Right lung (tissue), 5 donors: ENCODE results near the gene TBXAS1. TPM values are rescaled to one million over a fixed set of nuclear protein-coding genes. Genes with fewer than 3 reads are reported as not detected.
A peak's percentile ranks its signal among the peaks of the same experiment; 100 is the strongest.
"Not testable (repeated sequence)": the region's sequence is repeated elsewhere in the genome, so short reads cannot be mapped to it uniquely, and the experiment has no call there.

Experiments used
- DNase-seq, 2 donors: peaks; one replicate each; pipeline ENCODE4 v3.0.0-alpha.2; 2013
- polyA plus RNA-seq, 5 donors: library from polyadenylated mRNA; unstranded; fragments of 120-200 nt; gene quantifications; one replicate each; pipeline versions ENCODE4 v1.2.1 to v1.2.3, GENCODE V29; 2013; ENCODE audit warnings: inconsistent platforms in 1 of 5, low replicate concordance in 1 of 5; ENCODE audit not compliant: insufficient read length in 5 of 5, insufficient read depth in 1 of 5

TBXAS1 gene
- polyA plus RNA-seq, 5 donors, result 6.9 to 9.8 (median 9.0) TPM

DNA sequence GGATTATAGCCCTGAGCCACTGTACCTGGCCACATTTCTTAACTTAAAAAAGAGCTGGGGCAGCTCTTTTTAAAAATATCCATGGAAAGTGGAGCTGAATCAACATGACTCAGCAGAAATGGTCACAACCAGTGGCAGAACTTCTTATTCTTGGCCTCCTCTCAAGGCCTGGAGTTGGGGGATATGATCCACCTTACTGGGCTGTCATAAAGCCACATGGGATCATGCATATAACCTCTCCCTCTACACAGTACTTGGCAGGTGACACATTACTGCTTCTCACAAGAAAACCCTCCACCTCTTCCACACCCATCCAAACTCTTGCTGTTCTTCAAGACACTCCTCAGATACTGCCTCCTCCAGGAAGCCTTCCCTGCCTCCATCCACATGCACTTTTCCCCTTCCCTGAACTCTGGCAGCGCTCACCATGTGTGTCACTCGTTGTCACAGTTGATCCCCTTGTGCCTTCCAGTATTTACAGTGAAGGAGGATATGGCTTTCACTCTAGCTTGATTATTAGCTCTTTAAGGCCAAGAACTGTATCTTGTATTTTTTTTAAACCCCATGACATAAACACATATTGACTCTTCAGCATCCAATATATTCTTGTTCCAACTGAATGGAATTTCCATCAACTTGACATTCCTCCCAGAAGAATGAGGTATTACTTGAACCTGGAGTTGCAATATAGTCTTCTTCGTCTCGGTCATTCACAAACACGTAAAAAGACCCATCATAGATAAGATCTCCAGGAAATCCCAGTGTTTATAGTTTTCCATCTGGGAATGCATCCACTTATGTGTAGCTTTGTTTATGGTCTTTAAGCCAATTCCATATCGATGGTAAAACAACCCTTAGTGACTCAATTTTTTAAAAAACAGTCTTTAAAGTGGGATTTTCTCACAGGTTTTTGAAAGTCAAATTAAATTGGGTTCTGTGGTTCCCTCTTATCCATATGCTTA is 85.5 kb downstream of the TBXAS1 start:
- DNase-seq, result no peak

- no peak for DNase-seq
Measured at GRCh38 chr7:139915268-139915863, 86.3 kb downstream of the TBXAS1 start.

DNA sequence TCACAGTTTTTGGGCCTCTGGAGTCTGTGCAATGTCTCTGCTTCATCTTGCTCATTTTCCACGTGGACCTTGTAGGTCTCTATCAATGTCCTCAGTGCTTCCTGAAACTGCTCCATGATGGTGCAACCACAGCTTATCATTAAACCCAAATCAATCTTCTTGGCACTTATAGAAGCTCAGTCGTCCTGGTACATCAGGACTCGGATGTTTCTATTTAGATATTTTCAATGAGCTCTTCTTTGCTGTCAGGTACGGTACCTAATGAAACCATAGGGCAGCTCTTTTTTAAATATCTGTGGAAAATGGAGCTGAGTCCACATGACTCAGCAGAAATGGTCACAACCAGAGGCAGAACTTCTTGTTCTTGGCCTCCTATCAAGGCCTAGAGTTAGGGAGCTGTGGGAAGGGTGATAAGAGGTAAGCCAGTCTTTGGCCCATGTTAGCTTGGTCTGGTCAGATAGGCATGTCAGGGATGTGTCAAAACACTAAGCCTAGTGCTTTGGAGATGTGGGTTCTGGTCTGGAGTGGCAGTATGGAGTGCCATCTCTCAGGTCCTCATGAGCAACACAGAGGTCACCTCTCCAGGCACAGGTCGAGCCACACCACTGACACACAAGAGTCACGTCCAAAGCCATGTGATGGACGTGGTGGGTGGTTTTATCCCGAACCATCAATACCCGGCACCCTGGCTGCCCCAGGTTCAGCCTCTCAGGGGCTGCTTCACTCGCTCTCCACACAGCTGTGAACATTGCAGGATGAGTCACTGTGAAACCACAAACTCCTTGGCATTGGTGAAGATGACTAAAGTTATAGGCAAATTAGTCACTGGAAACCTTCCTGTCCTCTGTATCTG is 87.0 kb downstream of the TBXAS1 start:
- no peak for DNase-seq

- no peak for DNase-seq
Measured at GRCh38 chr7:139916717-139917395, 87.8 kb downstream of the TBXAS1 start.

- no peak for DNase-seq
Measured at GRCh38 chr7:139917851-139918250, 88.8 kb downstream of the TBXAS1 start.

- DNase-seq, result peak; percentile 36 to 44
Measured at GRCh38 chr7:139918480-139918879, 89.4 kb downstream of the TBXAS1 start.

DNA sequence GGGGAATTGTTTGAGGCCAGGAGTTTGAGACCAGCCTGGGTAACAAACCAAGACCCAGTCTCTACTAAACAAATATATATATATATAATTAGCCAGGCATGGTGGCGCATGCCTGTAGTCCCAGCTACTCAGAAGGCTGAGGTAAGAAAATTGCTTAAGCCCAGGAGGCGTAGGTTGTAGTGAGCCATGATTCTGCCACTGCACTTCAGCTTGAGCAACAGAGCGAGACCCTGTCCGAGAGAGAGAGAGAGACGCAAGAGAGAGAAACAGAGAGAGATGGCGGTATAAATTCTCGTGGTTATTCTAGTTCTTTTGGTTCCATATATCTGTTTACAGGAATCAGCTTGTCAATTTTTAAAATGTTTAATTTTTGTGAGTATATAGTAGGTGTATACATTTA is 94.0 kb downstream of the TBXAS1 start:
- no peak for DNase-seq

GRCh38 chr7:139924461-139924860 is 95.4 kb downstream of the TBXAS1 start:
- DNase-seq, result no peak

- not testable (repeated sequence) for DNase-seq
Measured at GRCh38 chr7:139929221-139929620, 100.2 kb downstream of the TBXAS1 start.

- DNase-seq, result no peak
Measured at GRCh38 chr7:139930286-139930965, 101.4 kb downstream of the TBXAS1 start.

- no peak for DNase-seq
Measured at GRCh38 chr7:139931190-139931934, 102.3 kb downstream of the TBXAS1 start.

DNA sequence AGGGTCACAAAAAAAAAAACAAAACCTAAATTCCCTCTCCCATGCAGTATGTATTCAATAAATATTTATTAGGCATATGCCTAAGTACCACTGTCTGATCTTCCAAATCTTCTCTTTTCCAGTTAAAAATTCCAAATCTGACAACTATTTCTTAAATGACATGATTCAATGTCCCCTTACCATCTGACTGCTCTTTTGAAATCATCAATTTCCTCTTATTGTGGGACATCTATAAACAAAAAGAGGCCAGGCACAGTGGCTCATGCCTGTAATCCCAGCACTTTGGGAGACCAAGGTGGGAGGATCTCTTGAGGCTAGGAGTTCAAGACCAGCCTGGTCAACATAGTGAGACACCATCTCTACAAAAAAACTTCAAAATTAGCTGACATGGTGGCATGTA is 103.5 kb downstream of the TBXAS1 start:
- no peak for DNase-seq

GRCh38 chr7:139936760-139937310 is 107.8 kb downstream of the TBXAS1 start:
- no peak for DNase-seq

GRCh38 chr7:139937715-139938114 is 108.7 kb downstream of the TBXAS1 start:
- no peak for DNase-seq

DNA sequence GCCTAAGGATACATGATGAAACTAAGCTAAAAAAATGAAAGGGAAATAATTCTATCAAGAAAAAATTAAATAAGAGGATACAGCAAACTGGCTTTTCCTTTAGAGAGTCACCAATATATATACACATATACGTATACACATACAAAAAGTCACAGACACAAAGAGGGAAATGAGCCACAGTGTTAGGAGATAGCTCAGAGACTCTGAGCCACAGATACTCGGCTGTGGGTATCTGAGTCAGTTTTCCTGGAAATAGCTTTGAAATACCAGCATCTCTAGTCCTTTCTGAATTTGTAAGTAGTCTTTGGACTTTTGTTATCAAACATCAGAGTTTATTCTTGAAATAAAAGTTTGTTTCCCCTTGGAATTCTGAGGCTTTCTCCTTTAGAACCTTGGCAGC is 111.8 kb downstream of the TBXAS1 start:
- no peak for DNase-seq

- DNase-seq, result no peak
Measured at GRCh38 chr7:139941421-139941820, 112.4 kb downstream of the TBXAS1 start.

GRCh38 chr7:139941866-139942265 is 112.8 kb downstream of the TBXAS1 start:
- no peak for DNase-seq

- DNase-seq, result no peak
Measured at GRCh38 chr7:139942636-139943035, 113.6 kb downstream of the TBXAS1 start.

DNA sequence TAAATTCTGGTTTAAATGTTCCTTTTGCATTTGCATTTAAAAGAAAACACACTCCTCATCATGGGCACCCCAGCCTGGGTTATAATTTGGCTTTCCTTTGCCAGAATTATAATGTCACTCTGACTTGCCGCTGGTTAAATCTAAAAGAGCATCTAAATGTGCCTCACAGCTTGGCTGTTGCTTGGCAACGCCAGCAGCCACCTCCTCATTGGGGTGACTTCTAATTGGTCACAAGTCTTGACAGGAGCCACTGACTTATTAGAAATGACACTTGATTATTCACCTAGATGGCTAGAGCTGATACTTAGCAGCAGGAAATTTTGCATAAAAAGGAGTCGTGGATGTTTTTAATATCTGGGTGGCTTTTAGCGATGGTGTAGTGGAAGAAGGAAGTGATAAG is 114.3 kb downstream of the TBXAS1 start:
- DNase-seq, result no peak

GRCh38 chr7:139944248-139944647 is 115.2 kb downstream of the TBXAS1 start:
- DNase-seq, result no peak
